CD4-positive, alpha-beta T cell (primary cell): ENCODE data around the gene DMXL2. TPM values are rescaled to one million over a fixed set of nuclear protein-coding genes. Genes with fewer than 3 reads are reported as not detected.

ENCODE experiments used
- ATAC-seq: fragments of 200-7000 bp; cut with Tn5 transposase; one replicate; pipeline ENCODE4 v1.10.0; 2022; ENCODE audit warnings: mild to moderate bottlenecking; ENCODE audit not compliant: poor library complexity
- CTCF ChIA-PET: fragments of 350-600 bp; sonication (Branson Sonifier 250); formaldehyde crosslinking; loops from one replicate; lab custom pipeline; 2021; ENCODE audit warnings: antibody characterized with exemption, inconsistent platforms; lab: Charles Lee
- POLR2A ChIA-PET: fragments of 350-600 bp; sonication (Branson Sonifier 250); formaldehyde crosslinking; loops from one replicate; lab custom pipeline; 2021; ENCODE audit warnings: antibody characterized with exemption, inconsistent platforms; lab: Charles Lee
- DNase-seq, 14 experiments: peaks; one replicate each; pipeline ENCODE4 v3.0.0-alpha.2; 2013 to 2020; ENCODE audit warnings: mixed read lengths in 2 of 14
- H3K27ac ChIP-seq, 2 donors: one replicate each; pipeline versions ENCODE4 v1.5.1 to v1.7.0; 2013; ENCODE audit warnings: low read length in 2 of 2, low read depth in 1 of 2, mild to moderate bottlenecking in 1 of 2
- H3K27me3 ChIP-seq, 2 experiments: 1 replicate in 1 of 2; 2 replicates in 1 of 2; pipeline versions ENCODE4 v1.6.1 to v1.7.0; 2013; ENCODE audit warnings: low read length in 2 of 2, control low read depth in 1 of 2, mild to moderate bottlenecking in 1 of 2, moderate library complexity in 1 of 2; ENCODE audit not compliant: insufficient read depth in 2 of 2, control insufficient read depth in 1 of 2
- H3K36me3 ChIP-seq: one replicate; pipeline ENCODE4 v1.6.1; 2013; ENCODE audit warnings: low read length, control low read depth; ENCODE audit not compliant: insufficient read depth
- H3K4me1 ChIP-seq: one replicate; pipeline ENCODE4 v1.6.1; 2013; ENCODE audit warnings: low read length, control low read depth; ENCODE audit not compliant: insufficient read depth
- H3K4me3 ChIP-seq: one replicate; pipeline ENCODE4 v1.5.1; 2013; ENCODE audit warnings: mild to moderate bottlenecking, low read length, moderate library complexity
- H3K9me3 ChIP-seq, 2 experiments: 1 replicate in 1 of 2; 2 replicates in 1 of 2; pipeline versions ENCODE4 v1.6.1 to v1.7.0; 2013; ENCODE audit warnings: low read length in 2 of 2, mild to moderate bottlenecking in 2 of 2, control low read depth in 1 of 2, moderate library complexity in 1 of 2; ENCODE audit not compliant: control insufficient read depth in 1 of 2, insufficient read depth in 1 of 2
- H3K27ac Mint-ChIP-seq: one replicate; pipeline ENCODE4 v1.8.0; 2020; ENCODE audit warnings: mixed read lengths
- H3K27me3 Mint-ChIP-seq: one replicate; pipeline ENCODE4 v1.8.0; 2021; ENCODE audit warnings: mixed read lengths
- H3K36me3 Mint-ChIP-seq: one replicate; pipeline ENCODE4 v1.8.0; 2021; ENCODE audit warnings: low read depth, mixed read lengths
- H3K4me1 Mint-ChIP-seq: one replicate; pipeline ENCODE4 v1.8.0; 2021; ENCODE audit warnings: low read depth, mixed read lengths
- H3K4me3 Mint-ChIP-seq: one replicate; pipeline ENCODE4 v1.8.0; 2020; ENCODE audit warnings: mild to moderate bottlenecking, mixed read lengths
- H3K9me3 Mint-ChIP-seq: one replicate; pipeline ENCODE4 v1.8.0; 2020; ENCODE audit warnings: mixed read lengths
- intact Hi-C, 2 experiments: fragments of 100-400 bp; cut with DNase I in 1 of 2; cut with micrococcal nuclease in 1 of 2; formaldehyde crosslinking; loops; one replicate each; pipeline versions ENCODE4 v1.15.1 to v1.9.0; 2023 to 2025; cut with DNase I, micrococcal nuclease
- total RNA-seq, 174 experiments: library from RNA in 2 of 174; stranded (reverse) in 2 of 174; gene quantifications; one replicate each; pipeline ENCODE4 v1.2.3 and lab custom pipeline; 2021 to 2026
- TF ChIP-seq, protein P1 (sequence below): fragments of 200-600 bp; IDR thresholded peaks from one replicate; pipeline ENCODE4 v1.8.0; 2022; ENCODE audit warnings: antibody characterized with exemption, mild to moderate bottlenecking

DMXL2 gene
- total RNA-seq, 2 experiments from 2014 or later: 4.7 to 5.5 TPM

DNA sequence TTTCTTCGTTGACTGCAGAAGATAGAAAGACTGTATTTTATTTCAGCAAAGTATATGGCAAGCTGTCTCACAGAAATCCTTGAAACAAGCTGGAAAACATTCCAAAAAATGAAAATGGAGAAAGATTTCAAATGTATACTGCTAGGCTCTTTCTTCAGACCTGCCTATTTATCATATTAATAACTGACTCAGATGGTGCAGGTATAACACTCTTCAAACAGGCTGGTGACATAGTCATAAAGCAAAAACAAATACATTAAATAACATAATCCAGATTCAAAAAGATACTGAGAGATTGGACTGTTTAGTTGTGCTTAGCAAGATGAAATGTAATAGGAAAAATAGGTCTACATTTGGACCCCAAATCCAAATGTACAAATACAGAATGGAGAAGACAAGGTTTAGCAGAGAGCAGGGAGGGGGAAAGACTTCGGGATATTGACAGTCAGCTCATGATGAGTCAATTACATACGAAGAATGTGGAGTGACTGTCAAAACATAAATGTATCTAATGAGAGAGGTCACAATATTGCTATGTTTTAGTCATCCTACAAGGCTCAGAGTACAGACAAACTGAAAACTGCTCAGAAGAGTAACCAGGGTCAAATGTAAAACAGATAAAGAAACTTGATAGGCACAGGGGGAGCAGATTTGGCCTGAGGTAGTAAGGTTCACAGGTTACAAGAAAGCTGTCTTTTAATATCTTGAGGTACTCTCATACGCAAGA lies 88.7 kb downstream of the DMXL2 start:
- intact Hi-C loops: loop anchor here in 1 of 2 experiments (2.0 kb wide), 1 partner anchor 21 kb away; no protein-coding TSS in a partner anchor
- Mint-ChIP-seq H3K27ac (no peak overlapping the region), H3K36me3 (peaks cover 25% of the 10 kb centered on the region), H3K4me1 (no peaks in the 10 kb centered on the region), H3K27me3 (no peaks in the 10 kb centered on the region), H3K4me3 (no peak overlapping the region), H3K9me3 (peaks cover 12% of the 10 kb centered on the region)
- Histone ChIP-seq H3K27ac (no peak overlapping the region), H3K9me3 (no peaks in the 10 kb centered on the region), H3K4me1 (no peaks in the 10 kb centered on the region), H3K4me3 (no peak overlapping the region), H3K36me3 (no peaks in the 10 kb centered on the region), H3K27me3 (no peaks in the 10 kb centered on the region)
- no peak for DNase-seq
- ChIA-PET CTCF (interaction anchor here (1.8 kb wide), 1 partner anchor 13 kb away, joined by 5 read pairs; no protein-coding TSS in a partner anchor), POLR2A (no interaction called here)
- TF ChIP-seq, protein P1, sequence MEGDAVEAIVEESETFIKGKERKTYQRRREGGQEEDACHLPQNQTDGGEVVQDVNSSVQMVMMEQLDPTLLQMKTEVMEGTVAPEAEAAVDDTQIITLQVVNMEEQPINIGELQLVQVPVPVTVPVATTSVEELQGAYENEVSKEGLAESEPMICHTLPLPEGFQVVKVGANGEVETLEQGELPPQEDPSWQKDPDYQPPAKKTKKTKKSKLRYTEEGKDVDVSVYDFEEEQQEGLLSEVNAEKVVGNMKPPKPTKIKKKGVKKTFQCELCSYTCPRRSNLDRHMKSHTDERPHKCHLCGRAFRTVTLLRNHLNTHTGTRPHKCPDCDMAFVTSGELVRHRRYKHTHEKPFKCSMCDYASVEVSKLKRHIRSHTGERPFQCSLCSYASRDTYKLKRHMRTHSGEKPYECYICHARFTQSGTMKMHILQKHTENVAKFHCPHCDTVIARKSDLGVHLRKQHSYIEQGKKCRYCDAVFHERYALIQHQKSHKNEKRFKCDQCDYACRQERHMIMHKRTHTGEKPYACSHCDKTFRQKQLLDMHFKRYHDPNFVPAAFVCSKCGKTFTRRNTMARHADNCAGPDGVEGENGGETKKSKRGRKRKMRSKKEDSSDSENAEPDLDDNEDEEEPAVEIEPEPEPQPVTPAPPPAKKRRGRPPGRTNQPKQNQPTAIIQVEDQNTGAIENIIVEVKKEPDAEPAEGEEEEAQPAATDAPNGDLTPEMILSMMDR: no peak
- no peak for ATAC-seq

DNA sequence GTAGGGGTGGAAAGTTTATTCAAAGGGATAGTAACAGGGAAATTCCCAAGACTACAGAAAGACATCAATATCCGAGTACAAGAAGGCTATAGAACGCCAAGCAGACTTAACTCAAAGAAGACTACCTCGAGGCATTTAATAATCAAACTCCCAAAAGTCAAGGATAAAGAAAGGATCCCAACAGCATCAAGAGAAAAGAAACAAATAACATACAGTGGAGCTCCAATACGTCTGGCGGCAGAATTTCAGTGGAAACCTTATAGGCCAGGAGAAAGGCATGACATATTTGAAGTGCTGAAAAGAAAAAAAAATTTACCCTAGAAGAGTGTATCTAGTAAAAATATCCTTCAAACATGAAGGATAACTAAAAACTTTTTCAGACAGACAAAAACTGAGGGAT lies 95.6 kb downstream of the DMXL2 start:
- no peak for DNase-seq
- no peak overlapping the region for H3K27ac Mint-ChIP-seq
- H3K4me1 Mint-ChIP-seq: no peaks in the 10 kb centered on the region
- H3K27ac ChIP-seq: no peak overlapping the region
- intact Hi-C loops: no loop called here
- ChIA-PET POLR2A (no interaction called here), CTCF (no interaction called here)
- H3K4me3 ChIP-seq: no peak overlapping the region
- no peaks in the 10 kb centered on the region for H3K4me1 ChIP-seq
- H3K27me3 ChIP-seq: no peaks in the 10 kb centered on the region
- no peaks in the 10 kb centered on the region for H3K27me3 Mint-ChIP-seq
- TF ChIP-seq, protein P1: no peak
- H3K9me3 Mint-ChIP-seq: peaks cover 20% of the 10 kb centered on the region
- peaks cover 73% of the 10 kb centered on the region for H3K36me3 Mint-ChIP-seq
- H3K36me3 ChIP-seq: no peaks in the 10 kb centered on the region
- no peak overlapping the region for H3K4me3 Mint-ChIP-seq
- no peak for ATAC-seq
- H3K9me3 ChIP-seq: peaks cover 0 to 10% of the 10 kb centered on the region in 2 experiments

DNA sequence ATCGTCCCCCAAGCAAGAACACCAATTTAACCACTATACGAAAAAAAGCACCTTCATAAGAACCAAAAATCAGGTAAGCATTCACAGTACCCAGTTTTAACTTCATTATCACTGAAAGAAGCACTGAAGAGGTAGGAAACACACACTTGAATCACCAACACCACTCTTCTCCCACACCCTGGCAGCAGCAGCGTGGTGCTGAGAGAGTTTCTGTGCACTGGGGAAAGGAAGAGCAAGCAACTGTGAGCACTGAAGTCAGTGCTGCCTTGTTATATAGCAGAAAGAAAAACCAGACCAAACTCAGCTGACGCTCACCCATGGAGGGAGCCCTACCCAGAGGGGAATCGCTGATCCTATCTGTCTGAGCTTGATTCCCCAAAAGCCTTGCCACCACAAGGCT lies 98.2 kb downstream of the DMXL2 start:
- no peak overlapping the region for H3K4me3 Mint-ChIP-seq
- H3K27ac Mint-ChIP-seq: no peak overlapping the region
- Histone ChIP-seq H3K27me3 (no peaks in the 10 kb centered on the region), H3K27ac (no peak overlapping the region), H3K4me1 (no peaks in the 10 kb centered on the region), H3K9me3 (peaks cover 0 to 10% of the 10 kb centered on the region in 2 experiments), H3K36me3 (no peaks in the 10 kb centered on the region), H3K4me3 (no peak overlapping the region)
- CTCF ChIA-PET: no interaction called here
- ATAC-seq (no peak), DNase-seq (no peak)
- intact Hi-C loops: no loop called here
- H3K9me3 Mint-ChIP-seq: peaks cover 11% of the 10 kb centered on the region
- H3K4me1 Mint-ChIP-seq: no peaks in the 10 kb centered on the region
- POLR2A ChIA-PET: no interaction called here
- TF ChIP-seq, protein P1: no peak
- peaks cover 52% of the 10 kb centered on the region for H3K36me3 Mint-ChIP-seq
- H3K27me3 Mint-ChIP-seq: no peaks in the 10 kb centered on the region
